ENCODE measurements around the gene SRPK2. TPM values are rescaled to one million over a fixed set of nuclear protein-coding genes. Genes with fewer than 3 reads are reported as not detected.
"Not testable (repeated sequence)": the region's sequence is repeated elsewhere in the genome, so short reads cannot be mapped to it uniquely, and the experiment has no call there.

Gene SRPK2
- polyA plus RNA-seq (ENCODE audit: insufficient read length in 10 of 10) = 10 to 100 TPM; 33.3 to 47.6 (median 38.6) TPM
- long read RNA-seq, donor 1, partial matches to known transcripts = 17 of 18 reads
- long read RNA-seq, donor 1, other reads (novel, unspliced or antisense) = 0 of 18 reads
- long read RNA-seq, donor 2, partial matches to known transcripts = 10 of 10 reads
- long read RNA-seq, donor 2, other reads (novel, unspliced or antisense) = 0 of 10 reads
- long read RNA-seq, donor 3 = 0 reads
- long read RNA-seq, donor 4, partial matches to known transcripts = 15 of 18 reads
- long read RNA-seq, donor 4, other reads (novel, unspliced or antisense) = 0 of 18 reads
- long read RNA-seq, donor 5, partial matches to known transcripts = 31 of 31 reads
- long read RNA-seq, donor 5, other reads (novel, unspliced or antisense) = 0 of 31 reads
- long read RNA-seq, donor 6, partial matches to known transcripts = 39 of 44 reads
- long read RNA-seq, donor 6, other reads (novel, unspliced or antisense) = 0 of 44 reads
- long read RNA-seq, donor 7, partial matches to known transcripts = 19 of 20 reads
- long read RNA-seq, donor 7, other reads (novel, unspliced or antisense) = 0 of 20 reads
- long read RNA-seq, donor 8, partial matches to known transcripts = 25 of 27 reads
- long read RNA-seq, donor 8, other reads (novel, unspliced or antisense) = 0 of 27 reads
- long read RNA-seq, donor 9 = 0 reads

- DNase-seq = peak; percentile 70 to 92 (median 71)
Observed at GRCh38 chr7:105388356-105389087, at the start of gene SRPK2. Gene SRPK2, minus strand, starts transcription at chr7:105388921.

- no peak for DNase-seq
Observed at GRCh38 chr7:105438254-105438653, 49.5 kb upstream of the SRPK2 start.

- not testable (repeated sequence) for DNase-seq
Observed at GRCh38 chr7:105437356-105437755, 48.6 kb upstream of the SRPK2 start.

- peak; percentile 45 to 74 (median 46) for DNase-seq
Observed at GRCh38 chr7:105429746-105430612, 41.3 kb upstream of the SRPK2 start.

GRCh38 chr7:105426606-105427146 is 38.0 kb upstream of the SRPK2 start:
- no peak for DNase-seq

GRCh38 chr7:105423987-105424386 is 35.3 kb upstream of the SRPK2 start:
- DNase-seq = no peak

GRCh38 chr7:105413887-105414437 is 25.2 kb upstream of the SRPK2 start:
- DNase-seq = no peak

- not testable (repeated sequence) for DNase-seq
Observed at GRCh38 chr7:105410774-105411173, 22.1 kb upstream of the SRPK2 start.

GRCh38 chr7:105409775-105410174 is 21.1 kb upstream of the SRPK2 start:
- not testable (repeated sequence) for DNase-seq

GRCh38 chr7:105408791-105409410 is 20.2 kb upstream of the SRPK2 start:
- DNase-seq = no peak

GRCh38 chr7:105403128-105403527 is 14.4 kb upstream of the SRPK2 start:
- no peak for DNase-seq

- no peak for DNase-seq
Observed at GRCh38 chr7:105402221-105403095, 13.7 kb upstream of the SRPK2 start.

GRCh38 chr7:105399043-105399725 is 10.5 kb upstream of the SRPK2 start:
- peak in 1 of 3 donors; percentile 31 for DNase-seq

GRCh38 chr7:105396566-105396965 is 7.8 kb upstream of the SRPK2 start:
- no peak for DNase-seq

- no peak for DNase-seq
Observed at GRCh38 chr7:105391429-105391828, 2.7 kb upstream of the SRPK2 start.

GRCh38 chr7:105389889-105390288 is 1.2 kb upstream of the SRPK2 start:
- no peak for DNase-seq

- DNase-seq = peak; percentile 44 to 88 (median 51)
Observed at GRCh38 chr7:105389088-105389650, 448 bp upstream of the SRPK2 start.

All from muscle of back (tissue), 13 donors.